ENCODE measurements around the gene SHC3. TPM values are rescaled to one million over a fixed set of nuclear protein-coding genes. Genes with fewer than 3 reads are reported as not detected.
A peak's percentile ranks its signal among the peaks of the same experiment; 100 is the strongest.

SHC3 gene
- total RNA-seq, 1 donor from 2014 or later: 49.3 TPM

DNA sequence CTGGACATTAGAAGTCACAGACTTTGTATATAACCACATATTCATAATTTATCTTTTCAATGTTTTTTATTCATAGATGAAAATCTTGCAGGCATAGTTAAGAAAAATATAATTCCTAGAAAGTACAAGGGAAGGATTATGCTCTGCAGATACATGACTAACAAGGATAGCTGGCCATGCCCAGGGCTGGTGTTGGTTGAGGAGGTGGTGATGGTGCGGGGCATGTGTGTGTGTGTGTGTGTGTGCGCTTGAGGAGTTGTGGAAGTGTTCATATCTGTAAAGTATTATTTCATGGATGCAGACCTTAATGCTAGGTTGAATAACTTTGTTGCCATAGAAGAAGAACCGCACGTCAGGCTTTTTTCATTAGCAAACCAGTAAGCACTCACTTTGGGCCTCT, 186.1 kb downstream of the SHC3 start:
- DNase-seq (ENCODE audit: low spot score in 2 of 2) (no peak), FAIRE-seq (no peak)

DNA sequence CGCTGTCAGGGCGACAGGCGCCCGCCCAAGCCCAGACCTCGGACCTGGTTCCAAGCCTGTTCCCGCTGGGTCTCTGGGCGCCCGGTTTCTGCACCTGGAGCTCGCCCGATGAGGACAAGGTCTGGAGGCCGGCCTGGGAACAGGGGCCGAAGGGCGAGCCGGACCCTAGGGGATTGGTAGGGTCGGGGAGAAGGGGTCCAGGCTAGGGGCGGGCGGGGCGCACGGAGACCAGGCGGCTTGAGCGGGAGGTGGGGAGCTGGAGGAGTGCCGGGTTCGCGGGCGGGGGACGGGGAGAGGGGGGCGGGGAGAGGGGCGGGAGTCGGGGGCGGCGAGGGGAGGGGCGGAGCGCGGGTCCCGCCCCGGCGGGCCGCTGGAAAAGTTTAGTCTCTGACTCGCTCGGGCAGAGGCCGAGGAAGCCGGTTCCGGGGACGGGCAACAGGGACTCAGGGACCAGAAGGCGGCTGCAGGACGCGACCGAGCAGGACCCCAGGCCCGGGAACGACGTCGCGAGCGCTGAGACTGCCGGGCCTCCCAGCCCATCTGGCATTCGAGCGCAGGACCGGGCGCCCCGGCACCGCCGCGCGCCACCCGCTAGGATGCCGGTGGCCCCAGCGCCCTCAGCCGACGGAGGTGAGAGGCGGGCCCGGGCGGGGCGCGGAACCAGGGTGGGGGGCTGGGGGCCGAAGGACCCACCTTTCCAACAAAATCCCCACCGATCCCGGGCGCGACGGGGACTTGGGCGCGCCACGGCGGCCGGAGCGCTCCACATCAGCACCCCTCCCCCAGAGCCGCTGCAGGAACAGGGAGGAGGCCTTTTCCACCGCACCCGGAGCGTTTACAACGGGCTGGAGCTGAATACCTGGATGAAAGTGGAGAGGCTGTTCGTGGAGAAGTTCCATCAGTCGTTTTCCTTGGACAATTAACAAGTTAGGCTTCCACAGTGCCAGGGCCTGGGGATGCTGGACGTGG, 187.3 kb downstream of the SHC3 start, which contains the start of gene S1PR3:
Gene S1PR3 (plus strand): TSS at position 403 of the 969 bp plus-strand sequence. CDS start 9,733 bp downstream, outside the sequence.
- DNase-seq (ENCODE audit: low spot score in 2 of 2): peak; percentile 72 to 78
- no peak for FAIRE-seq

DNA sequence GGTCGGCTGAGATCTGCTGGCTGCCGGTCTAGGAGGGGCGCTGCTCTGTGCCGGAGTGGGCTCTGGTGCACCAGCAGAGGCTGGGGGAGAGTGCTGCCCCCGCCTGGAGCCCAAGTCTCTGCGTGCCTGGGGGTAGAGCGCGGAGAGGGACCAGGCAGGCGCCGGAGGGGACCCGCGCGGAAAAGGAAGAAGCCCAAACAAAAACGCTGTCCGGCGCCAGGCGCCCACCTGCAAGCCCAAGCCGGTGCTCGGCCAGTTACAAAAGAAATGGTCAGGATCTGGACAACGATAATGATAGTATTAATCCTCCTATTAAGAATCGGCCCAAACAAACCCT, 187.9 kb downstream of the SHC3 start:
- FAIRE-seq (no peak), DNase-seq (ENCODE audit: low spot score in 2 of 2) (no peak)

DNA sequence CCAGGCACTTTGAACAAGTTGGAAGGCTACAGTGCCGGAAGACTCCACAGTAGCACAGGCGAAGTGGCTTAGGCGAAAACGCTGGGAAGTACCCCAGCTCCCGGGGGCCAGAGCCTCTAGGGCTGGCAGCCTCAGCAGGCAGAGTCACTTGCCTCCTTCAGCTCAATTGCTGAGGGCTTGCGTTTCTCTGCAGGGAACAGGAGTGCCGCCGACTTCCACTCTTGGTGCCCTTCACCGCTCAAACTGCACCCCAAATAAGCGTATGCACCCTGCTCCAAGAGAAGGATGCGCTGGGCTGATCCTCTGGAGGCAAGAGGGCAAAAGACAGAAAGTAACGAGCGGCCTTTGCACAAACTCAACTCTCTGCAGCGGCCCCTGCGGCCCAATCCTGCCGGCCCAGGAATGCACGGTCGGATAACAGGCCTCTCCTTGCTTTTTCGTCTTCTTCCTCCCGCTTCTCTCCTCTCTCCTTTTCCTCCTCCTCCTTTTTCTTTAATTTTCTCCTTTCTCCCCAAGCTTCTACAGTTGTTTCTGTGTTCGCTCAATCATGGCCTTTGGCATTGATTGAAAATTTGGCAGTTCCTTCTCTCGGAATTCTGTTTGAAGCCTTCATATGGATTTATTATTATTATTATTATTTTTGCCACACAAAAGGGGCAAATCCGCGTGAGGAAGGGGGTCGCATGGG, 188.4 kb downstream of the SHC3 start:
- DNase-seq (ENCODE audit: low spot score in 2 of 2): no peak
- no peak for FAIRE-seq

DNA sequence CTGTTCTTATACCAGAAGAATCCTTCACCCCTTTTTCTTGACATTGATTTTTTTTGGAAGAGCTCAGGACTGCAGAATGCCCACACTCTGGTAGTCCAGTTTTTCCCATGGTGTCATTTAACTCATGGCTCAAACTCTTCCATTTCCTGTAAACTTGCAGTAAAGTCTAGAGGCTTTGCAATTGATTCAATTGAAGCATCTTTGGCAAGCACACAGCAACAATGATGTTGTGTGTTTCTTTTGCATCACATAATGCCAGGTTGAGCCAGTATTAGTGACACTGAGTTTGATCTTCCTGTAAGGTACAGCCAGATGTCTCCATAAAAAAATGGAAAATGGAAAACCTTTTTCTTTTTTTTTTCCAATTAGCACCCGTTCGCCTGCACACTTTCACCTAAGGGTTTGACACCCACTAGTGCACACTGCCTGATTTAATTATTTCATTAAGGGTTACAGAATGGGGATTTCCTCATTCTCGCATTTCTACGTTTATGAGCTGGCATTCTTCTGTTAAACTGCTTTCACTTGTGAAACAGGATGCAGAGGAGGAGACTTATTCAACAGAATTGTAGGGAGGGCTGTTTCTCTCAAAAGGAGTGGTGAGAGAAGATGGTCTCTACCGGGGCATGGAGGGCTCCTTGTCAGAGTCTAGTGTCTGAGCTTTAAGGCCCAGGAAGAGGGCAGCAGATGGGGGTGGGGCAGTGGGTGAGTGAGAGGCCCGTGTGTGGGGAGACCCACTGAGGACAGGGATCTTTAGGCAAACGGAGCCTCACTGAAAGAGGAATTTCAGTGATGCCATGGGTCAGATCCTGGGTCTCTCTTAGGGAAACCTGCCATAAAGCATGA, 189.6 kb downstream of the SHC3 start:
- FAIRE-seq (no peak), DNase-seq (ENCODE audit: low spot score in 2 of 2) (no peak)

DNA sequence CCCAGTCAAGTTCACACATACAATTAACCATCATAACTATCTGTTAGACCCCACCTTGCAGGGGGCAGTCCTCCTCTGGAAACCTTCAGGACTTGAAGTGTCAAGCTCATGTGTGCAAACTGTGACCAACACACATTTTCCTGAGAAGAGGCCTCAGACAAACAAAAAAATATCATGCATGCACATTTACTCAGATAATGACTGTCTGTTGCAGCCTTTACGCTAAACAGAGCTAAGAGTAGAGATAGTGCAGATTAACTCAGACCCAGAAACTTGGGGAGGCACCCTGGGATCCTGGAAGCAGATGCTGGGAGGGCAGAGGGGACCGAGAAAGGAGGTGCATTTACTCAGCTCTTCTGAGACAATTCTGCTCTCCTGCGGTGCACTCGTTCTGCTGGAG, 191.0 kb downstream of the SHC3 start:
- no peak for FAIRE-seq

DNA sequence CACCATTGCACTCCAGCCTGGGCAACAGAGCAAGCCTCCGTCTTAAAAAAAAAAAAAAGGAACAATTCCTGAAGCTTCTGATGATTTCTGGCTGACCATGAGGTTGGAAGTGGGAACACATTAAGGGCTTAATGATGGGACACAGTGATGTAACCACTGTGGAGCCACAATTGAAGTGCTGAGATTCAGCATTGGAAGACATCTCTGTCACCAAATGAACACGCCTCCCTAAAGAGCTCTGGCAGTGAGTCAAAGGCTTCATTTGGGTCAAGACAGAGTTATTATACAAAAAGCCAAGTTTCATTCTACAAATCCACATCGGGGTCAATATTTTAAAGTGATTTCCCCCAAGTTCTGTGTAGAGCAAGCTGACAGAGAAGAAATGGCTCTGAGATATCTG, 191.8 kb downstream of the SHC3 start:
- FAIRE-seq (no peak), DNase-seq (ENCODE audit: low spot score in 2 of 2) (no peak)

More for the DNA sequence above, 191.0 kb downstream of the SHC3 start:
- no peak for DNase-seq (ENCODE audit: low spot score in 2 of 2)

DNA sequence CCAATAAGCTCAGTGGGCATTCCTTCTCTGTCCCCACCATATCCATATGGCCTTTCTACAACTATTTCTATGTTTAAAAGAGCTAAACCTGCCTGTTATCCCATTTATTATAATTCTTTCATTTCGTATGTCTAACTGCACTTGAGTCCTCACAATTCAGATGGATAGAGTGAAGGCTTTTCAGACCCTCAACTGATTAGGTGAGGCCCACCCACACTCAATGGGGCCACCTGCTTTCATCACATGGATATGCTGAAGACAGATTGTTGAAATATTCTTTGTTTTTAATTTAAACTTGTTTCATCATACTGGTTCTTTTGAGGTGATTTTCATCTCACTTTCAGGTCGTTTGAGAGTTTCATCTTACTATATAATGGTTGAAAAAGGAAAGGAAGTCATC, 193.0 kb downstream of the SHC3 start:
- DNase-seq (ENCODE audit: low spot score in 2 of 2): no peak
- no peak for FAIRE-seq

DNA sequence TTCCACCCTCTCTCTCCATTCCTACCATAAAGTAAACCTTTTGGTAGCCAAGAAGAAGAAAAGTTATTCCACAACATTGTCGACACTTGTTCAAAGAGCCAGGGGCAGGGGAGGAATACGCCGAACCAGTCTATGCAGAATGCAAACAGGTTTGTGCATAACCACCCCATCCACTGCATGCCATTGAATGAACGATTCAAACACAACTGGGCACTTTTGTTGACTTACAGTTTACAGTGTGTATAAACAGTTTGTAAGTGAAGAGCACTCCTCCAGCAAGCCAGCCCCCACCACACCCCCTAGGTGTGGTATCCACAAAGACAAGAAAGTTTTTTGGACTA, 194.1 kb downstream of the SHC3 start:
- no peak for FAIRE-seq

DNA sequence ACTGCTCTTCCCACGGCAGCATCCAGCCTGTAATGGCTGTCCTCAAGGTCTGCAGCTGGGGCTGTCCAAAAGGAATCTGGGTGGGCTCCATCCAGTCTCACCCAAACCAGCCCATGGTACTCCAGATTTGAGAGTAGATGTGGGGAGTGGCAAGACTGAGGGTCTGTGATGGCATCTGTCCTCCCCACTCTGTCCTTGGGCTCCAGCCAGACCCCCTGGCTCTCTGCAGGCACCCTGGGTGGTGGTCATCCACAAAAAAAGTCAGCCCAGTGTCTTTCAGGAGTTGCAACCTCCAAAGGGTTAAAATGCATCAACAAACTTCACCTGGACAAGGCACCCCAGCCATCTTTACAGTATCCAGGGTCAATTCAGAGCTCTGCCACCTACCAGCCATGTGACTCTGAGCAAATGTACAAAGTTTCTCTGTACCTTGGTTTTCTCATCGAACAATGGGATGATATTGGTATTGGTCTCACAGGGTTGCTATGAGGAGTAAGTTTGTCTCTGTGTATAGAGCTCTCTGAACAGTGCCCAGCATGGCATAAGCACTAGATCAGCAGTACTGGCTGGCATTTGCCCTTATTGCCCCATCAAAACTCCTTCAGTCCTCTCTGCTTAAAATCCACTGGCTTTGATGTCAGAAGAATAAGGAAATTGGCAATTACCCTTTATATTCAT, 194.6 kb downstream of the SHC3 start:
- DNase-seq (ENCODE audit: low spot score in 2 of 2) (no peak), FAIRE-seq (no peak)

More for the DNA sequence above, 194.1 kb downstream of the SHC3 start:
- DNase-seq (ENCODE audit: low spot score in 2 of 2): no peak

DNA sequence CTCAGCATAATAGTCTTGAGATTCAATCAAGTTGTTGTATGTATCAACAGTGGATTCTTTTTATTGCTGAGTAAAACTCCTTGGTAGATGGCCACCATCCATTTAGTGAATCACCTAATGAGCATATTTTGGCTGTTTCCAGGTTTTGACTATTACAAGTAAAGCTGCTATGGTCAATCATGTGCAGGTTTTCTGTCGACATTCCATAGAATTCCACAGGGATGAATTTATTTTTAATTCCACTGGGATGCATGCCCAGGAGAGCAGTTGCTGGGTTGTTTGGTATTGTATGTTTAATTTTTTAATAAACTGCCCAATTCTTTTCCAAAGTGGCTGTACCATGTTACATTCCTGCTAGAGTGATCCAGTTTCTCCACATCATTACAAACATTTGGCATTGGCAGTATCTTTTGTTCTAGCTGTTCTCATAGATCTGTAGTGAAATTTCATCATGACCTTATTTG, 197.8 kb downstream of the SHC3 start:
- DNase-seq (ENCODE audit: low spot score in 2 of 2): no peak
- no peak for FAIRE-seq

DNA sequence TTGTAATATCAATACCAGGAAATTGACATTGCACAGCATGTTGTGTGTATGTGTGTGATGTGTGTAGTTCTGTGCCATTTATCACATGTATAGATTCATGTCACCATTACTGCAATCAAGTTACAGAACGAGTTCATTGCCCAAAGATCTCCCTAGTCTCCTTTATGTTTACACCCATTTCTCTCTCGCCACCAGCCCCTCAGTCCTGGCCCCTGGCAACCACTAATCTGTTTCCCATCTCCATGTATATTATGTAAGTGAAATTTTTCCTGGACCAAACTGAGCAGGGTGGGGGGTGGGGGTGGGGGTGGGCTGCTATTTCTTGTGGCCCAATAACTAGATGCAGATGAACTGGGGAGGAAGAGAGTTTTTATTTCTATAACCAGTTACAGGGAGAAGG, 198.8 kb downstream of the SHC3 start:
- DNase-seq (ENCODE audit: low spot score in 2 of 2) (no peak), FAIRE-seq (no peak)

DNA sequence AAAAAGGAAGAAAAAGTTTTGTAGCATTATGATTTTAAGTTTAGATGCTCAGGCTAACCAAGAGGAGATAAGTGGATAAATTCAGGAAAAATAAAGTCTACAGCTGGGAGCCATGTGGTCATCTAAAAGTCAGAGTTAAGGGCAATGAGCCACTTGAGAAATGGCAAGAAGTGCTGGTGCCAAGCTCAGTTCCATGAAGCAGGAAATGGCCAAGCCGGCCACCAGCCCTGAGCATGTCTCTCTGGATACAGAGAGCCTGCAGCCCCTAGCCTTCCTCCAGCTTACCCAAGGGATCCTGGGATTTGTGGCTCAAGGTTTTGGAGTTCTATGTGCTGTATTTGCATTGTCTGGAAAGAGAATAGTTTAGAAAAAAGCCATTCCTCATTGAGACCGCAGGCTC, 199.6 kb downstream of the SHC3 start:
- DNase-seq (ENCODE audit: low spot score in 2 of 2): no peak
- no peak for FAIRE-seq

DNA sequence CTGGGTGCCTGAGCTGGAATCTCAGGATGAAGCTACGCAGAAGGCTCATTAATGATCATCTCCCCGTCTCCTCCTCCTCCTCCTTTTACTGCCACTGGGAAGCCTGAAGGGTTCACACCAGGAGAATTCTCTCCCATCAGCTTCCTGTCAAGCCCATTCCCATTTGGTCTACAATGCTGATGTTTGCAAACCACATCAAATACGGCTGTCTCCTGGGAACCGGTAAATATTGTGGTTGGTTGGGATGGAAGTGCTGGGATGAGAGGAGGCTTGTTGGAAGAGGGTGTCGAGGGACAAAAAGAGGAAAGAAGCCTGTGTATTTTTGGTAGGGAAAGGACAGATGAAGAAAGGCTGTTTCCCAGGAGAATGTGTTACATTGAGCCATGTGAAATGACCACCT, 200.6 kb downstream of the SHC3 start:
- DNase-seq (ENCODE audit: low spot score in 2 of 2): no peak
- no peak for FAIRE-seq

DNA sequence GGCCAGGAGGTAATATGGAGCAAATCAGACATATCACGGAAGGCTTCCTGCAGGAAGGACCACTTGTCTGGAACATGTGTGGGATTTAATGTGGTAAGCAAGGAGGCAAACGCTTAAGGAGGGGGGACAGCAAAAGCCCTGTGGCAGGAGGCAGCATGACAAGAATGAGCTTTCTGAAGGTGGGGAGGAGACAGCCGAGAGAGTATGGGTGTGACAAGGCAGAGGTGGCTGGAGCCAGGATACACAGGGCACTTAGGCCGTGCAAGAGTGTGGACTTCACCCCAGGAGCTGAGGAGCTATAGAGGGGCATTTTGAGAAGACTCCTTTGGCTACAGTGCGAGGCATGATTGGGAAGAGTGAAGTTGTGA, 201.7 kb downstream of the SHC3 start:
- FAIRE-seq: no peak
- DNase-seq (ENCODE audit: low spot score in 2 of 2): no peak

DNA sequence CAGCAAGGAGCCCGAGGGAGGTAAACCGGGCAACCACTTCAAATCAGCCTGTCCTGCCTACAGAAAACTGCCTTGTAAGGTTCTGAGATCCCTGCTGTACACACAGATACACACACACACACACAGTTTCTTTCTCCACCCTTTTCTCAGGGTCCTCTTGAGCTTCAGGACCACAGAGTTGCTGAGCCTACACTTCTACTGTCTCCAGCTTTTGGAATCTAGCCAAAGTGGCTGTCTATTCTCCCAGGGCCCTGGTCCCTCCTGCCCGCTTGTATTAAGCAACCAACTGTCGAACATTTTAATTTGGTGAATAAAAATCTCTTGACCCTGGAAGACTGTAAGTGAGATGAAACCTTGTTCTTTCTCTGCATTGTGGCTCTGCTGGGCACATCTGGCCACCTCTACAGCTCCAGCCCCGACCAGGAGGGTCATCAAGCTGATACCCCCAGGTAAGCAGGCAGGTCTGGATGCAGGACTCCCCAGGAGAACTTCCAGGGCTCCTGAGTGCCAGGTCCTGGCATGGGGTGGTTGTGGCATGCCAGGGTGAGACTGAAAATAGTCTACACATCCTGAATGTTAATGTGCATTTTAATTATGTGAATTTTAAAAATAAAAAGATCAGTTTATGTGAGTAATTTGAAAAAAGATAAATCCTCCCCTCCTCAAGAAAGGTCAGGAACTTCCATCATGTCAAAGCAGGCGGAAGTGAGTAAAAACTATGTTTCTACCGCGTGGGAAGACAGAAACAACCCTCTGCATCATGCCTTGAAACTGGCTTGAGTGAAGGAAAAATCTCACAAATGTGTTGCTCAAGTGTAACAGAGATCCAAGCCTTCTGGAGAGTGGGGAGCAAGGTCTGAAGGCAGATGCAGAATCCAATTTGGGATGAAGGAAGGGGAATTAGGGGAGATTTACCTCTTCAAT, 202.4 kb downstream of the SHC3 start:
- DNase-seq (ENCODE audit: low spot score in 2 of 2) (no peak), FAIRE-seq (no peak)

DNA sequence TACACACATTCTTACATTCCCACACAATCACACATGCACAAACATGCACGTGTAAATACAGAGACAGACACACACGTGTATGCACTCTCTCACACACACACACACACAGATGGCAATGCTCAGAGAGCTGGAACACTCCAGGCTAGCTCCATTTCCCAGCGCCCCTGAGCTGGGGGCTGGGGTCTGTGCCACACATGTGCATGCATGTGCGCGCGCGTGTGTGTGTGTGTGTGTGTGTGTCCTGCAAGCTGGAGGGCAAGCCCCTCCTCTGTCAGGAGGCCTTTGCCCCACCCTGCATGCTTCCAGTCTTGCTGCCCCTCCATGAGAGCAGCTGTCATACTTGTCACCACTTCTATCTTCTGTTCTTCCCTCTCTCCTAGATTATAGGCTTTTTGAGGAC, 204.0 kb downstream of the SHC3 start:
- no peak for FAIRE-seq
- no peak for DNase-seq (ENCODE audit: low spot score in 2 of 2)

DNA sequence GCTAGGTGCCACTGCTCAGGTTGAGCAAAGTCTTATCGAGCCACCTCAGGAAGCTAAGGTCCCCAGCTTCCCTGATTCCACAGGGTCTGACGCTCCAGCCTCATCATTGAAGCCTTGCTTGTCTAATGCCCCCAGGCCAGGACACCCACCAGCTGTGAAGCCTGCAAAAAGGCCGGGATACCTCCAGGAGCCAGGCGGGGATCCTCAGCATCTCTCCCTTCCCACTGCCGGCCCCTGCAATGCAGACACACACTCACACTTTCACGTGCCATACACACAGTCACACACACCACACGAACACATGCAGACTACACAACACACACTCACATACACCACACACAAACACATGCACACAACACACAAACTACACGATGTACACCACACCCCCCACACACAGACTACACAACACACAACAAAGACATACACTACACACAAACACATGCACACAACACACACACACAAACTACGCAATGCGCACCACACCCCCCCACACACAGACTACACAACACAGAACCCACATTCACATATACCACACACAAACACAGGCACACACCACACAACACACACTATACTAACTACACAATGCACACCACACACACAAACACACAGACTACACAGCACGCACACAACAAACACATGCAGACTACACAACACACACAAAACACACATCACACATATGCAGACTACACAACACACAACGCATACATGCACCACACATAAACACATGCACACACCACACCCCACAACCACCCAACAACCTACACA, 205.2 kb downstream of the SHC3 start:
- DNase-seq (ENCODE audit: low spot score in 2 of 2): no peak
- FAIRE-seq: no peak

DNA sequence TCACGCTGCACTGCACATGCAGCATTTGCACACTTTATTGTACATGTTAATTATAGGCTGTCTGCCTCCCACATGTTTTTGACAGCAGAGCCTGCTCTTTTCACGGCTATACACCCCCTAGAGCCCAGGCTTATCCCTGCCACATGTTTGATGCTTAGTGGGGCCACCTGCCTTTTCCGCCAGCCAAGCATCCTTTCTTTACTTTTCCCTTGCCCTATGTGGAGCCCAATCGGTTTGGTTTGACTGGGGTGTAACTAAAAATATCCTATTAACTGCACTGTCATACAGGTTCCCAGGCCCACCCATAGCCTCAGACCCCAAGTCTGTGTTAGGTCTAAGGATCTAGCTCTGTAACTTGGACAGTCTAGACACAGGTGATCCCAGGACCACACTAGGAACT, 206.2 kb downstream of the SHC3 start:
- DNase-seq (ENCODE audit: low spot score in 2 of 2) (no peak), FAIRE-seq (no peak)
